Calu3 (cell line): Measurements from ENCODE around the gene KIF26B. TPM values are rescaled to one million over a fixed set of nuclear protein-coding genes. Genes with fewer than 3 reads are reported as not detected.

Experiments used
- BruUV-seq: library from RNA; stranded (reverse); fragments of 400-500 nt; replicated peaks from 2 replicates; lab custom pipeline; 2021; lab: Mats Ljungman, UMichigan
- CTCF ChIA-PET: fragments of 300-600 bp; sonication (Branson Sonifier 250); formaldehyde crosslinking; loops from one replicate; lab custom pipeline; 2022; ENCODE audit warnings: antibody characterized with exemption; lab: Charles Lee
- DNase-seq: peaks from one replicate; pipeline ENCODE4 v3.0.0; 2022
- H3K27ac Mint-ChIP-seq: one replicate; pipeline ENCODE4 v1.8.0; 2022; ENCODE audit warnings: mixed read lengths; ENCODE audit not compliant: unreplicated experiment
- H3K27me3 Mint-ChIP-seq: one replicate; pipeline ENCODE4 v1.8.0; 2022; ENCODE audit warnings: mixed read lengths; ENCODE audit not compliant: unreplicated experiment
- H3K36me3 Mint-ChIP-seq: one replicate; pipeline ENCODE4 v1.8.0; 2022; ENCODE audit warnings: mild to moderate bottlenecking, moderate library complexity, mixed read lengths; ENCODE audit not compliant: insufficient read depth, unreplicated experiment
- H3K4me1 Mint-ChIP-seq: one replicate; pipeline ENCODE4 v1.8.0; 2022; ENCODE audit warnings: mild to moderate bottlenecking, low read depth, mixed read lengths; ENCODE audit not compliant: unreplicated experiment
- H3K4me3 Mint-ChIP-seq: one replicate; pipeline ENCODE4 v1.8.0; 2022; ENCODE audit warnings: mild to moderate bottlenecking, low read depth, moderate library complexity, mixed read lengths; ENCODE audit not compliant: unreplicated experiment
- H3K9me3 Mint-ChIP-seq: one replicate; pipeline ENCODE4 v1.8.0; 2022; ENCODE audit warnings: low read depth, mixed read lengths; ENCODE audit not compliant: unreplicated experiment
- CTCF ChIP-seq: fragments of 200-600 bp; IDR thresholded peaks from one replicate; pipeline ENCODE4 v1.8.0; 2022; ENCODE audit warnings: antibody characterized with exemption; ENCODE audit not compliant: unreplicated experiment
- intact Hi-C: fragments of 100-400 bp; cut with micrococcal nuclease; formaldehyde crosslinking; loops from one replicate; pipeline ENCODE4 v1.10.0; 2022; ENCODE audit not compliant: unreplicated experiment
- total RNA-seq: library from RNA; stranded (reverse); gene quantifications from 2 replicates; pipeline ENCODE4 v1.2.3, GENCODE V29; 2022

KIF26B gene
- total RNA-seq, 1 experiment from 2014 or later, result 1.1 TPM

GRCh38 chr1:245370175-245370825, 215.5 kb downstream of the KIF26B start:
- Mint-ChIP-seq H3K4me1 (no peaks in the 10 kb centered on the region), H3K4me3 (no peak overlapping the region), H3K27ac (no peak overlapping the region), H3K27me3 (no peaks in the 10 kb centered on the region), H3K9me3 (no peaks in the 10 kb centered on the region), H3K36me3 (no peaks in the 10 kb centered on the region)
- no peak for TF ChIP-seq CTCF
- intact Hi-C loops, result no loop called here
- no TSS peak for BruUV-seq
- no peak for DNase-seq
- CTCF ChIA-PET, result no interaction called here

GRCh38 chr1:245370905-245371581, 216.3 kb downstream of the KIF26B start:
- TF ChIP-seq CTCF, result no peak
- no peak overlapping the region for H3K4me3 Mint-ChIP-seq

DNA sequence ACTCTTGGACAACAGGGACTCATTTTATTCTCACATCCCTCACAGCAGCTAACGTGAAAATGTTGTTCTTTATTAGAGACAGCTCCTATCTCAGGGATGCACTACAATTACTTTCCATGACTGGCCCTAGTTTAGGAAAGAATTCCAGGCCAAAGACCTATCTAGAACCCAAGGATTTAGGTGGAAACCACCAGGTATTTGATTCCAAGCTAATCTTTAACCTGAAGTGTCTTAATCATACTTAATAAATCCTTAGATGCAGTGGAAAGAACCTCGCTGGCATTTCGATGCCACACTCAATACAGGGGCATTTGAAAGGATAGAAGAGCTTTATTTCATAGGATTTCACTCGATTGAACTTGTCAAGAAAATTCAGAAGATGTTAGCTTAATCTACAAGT, 218.3 kb downstream of the KIF26B start:
- no peaks in the 10 kb centered on the region for H3K27me3 Mint-ChIP-seq
- no peak for DNase-seq
- no peaks in the 10 kb centered on the region for H3K36me3 Mint-ChIP-seq
- TF ChIP-seq CTCF, result no peak
- H3K4me3 Mint-ChIP-seq, result no peak overlapping the region
- BruUV-seq, result no TSS peak
- peaks cover 4% of the 10 kb centered on the region for H3K9me3 Mint-ChIP-seq
- no peak overlapping the region for H3K27ac Mint-ChIP-seq
- CTCF ChIA-PET, result no interaction called here
- no peaks in the 10 kb centered on the region for H3K4me1 Mint-ChIP-seq
- intact Hi-C loops, result no loop called here

More at GRCh38 chr1:245370905-245371581, 216.3 kb downstream of the KIF26B start:
- H3K27ac Mint-ChIP-seq, result no peak overlapping the region
- BruUV-seq, result no TSS peak
- no peaks in the 10 kb centered on the region for H3K36me3 Mint-ChIP-seq
- no peaks in the 10 kb centered on the region for H3K27me3 Mint-ChIP-seq
- intact Hi-C loops, result no loop called here
- no peaks in the 10 kb centered on the region for H3K4me1 Mint-ChIP-seq
- CTCF ChIA-PET, result no interaction called here
- H3K9me3 Mint-ChIP-seq, result peaks cover under 1% of the 10 kb centered on the region
- DNase-seq, result no peak

DNA sequence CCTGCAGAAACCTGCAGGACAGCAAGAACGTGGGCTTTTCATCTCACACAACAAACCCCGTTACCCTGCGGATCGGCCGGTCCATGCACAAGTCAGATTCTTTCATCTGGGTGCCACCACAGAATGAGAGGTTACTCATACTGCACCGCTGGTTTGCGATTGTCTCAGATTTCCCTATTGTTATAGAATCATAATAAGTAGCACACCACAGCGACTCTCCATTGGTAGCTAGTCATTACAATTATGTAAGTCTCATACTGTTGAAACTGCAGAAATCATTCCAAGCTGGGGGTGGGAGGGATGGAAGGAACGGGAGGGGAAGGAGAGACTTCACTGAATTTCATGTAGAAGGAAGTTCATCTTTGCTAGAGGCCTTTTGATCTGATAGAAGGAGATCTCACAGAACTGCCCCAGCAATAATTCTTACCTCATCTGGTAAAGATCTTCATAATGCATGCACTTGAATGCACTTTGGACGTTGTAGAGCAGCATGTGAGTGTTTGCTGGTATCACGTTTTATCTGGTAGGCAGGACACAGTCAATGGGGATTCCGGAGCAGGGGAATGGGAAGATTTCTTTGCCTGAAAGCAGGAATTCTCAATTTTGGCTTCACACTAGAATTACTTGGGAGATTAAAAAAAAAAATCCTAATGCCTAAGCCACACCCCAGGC, 221.1 kb downstream of the KIF26B start:
- H3K4me3 Mint-ChIP-seq, result no peak overlapping the region
- CTCF ChIA-PET, result interaction anchor here (0.6 to 0.7 kb wide), 2 partner anchors 17 to 592 kb away, joined by 4 to 5 read pairs; no protein-coding TSS in a partner anchor
- no peak overlapping the region for H3K27ac Mint-ChIP-seq
- H3K36me3 Mint-ChIP-seq, result no peaks in the 10 kb centered on the region
- intact Hi-C loops, result no loop called here
- H3K9me3 Mint-ChIP-seq, result peaks cover 4% of the 10 kb centered on the region
- no peaks in the 10 kb centered on the region for H3K27me3 Mint-ChIP-seq
- H3K4me1 Mint-ChIP-seq, result no peaks in the 10 kb centered on the region
- DNase-seq, result no peak
- TF ChIP-seq CTCF, result no peak
- BruUV-seq, result no TSS peak
